HepG2 (cell line): ENCODE data around the gene BANK1. TPM values are rescaled to one million over a fixed set of nuclear protein-coding genes. Genes with fewer than 3 reads are reported as not detected.

ENCODE experiments used
- ATAC-seq: fragments of 200-7000 bp; cut with Tn5 transposase; 3 replicates; pipeline ENCODE4 v1.9.1; 2020; ENCODE audit warnings: mild to moderate bottlenecking, moderate library complexity
- BruUV-seq: library from RNA; stranded (reverse); fragments of 400-500 nt; replicated peaks from 2 replicates; lab custom pipeline; 2021; lab: Mats Ljungman, UMichigan
- CTCF ChIA-PET: fragments of 300-600 bp; formaldehyde crosslinking; extraction: SDS; loops from one replicate; lab custom pipeline; 2021; ENCODE audit warnings: low total read pairs, inconsistent platforms, low intra/inter-chr PET ratio; lab: Yijun Ruan, JAX
- POLR2A ChIA-PET: fragments of 350-600 bp; sonication (Branson Sonifier 250); formaldehyde crosslinking; loops from one replicate; lab custom pipeline; 2020; ENCODE audit warnings: antibody characterized with exemption, inconsistent platforms; lab: Yijun Ruan, JAX
- DNase-seq: peaks from one replicate; pipeline ENCODE4 v3.0.0-alpha.2; 2015; ENCODE audit warnings: low spot score
- FAIRE-seq: peaks from 3 replicates; lab custom pipeline; 2011; peaks lifted over from hg19 to GRCh38; lab: Jason Lieb, UNC
- H2AFZ ChIP-seq: one replicate; pipeline ENCODE4 v1.6.1; 2011; ENCODE audit warnings: low read length, inconsistent platforms
- H3K27ac ChIP-seq: fragments of 300-600 bp; 3 replicates; pipeline ENCODE4 v1.8.0; 2011; ENCODE audit warnings: mixed run types, mild to moderate bottlenecking, mixed read lengths, low read length, inconsistent platforms; ENCODE audit not compliant: insufficient read depth; ENCODE audit errors: extremely low read length
- H3K27me3 ChIP-seq, 2 experiments: fragments of 200-600 bp in 1 of 2; 2 replicates in 1 of 2; 3 replicates in 1 of 2; pipeline versions ENCODE4 v1.6.0 to v1.8.0; 2011; ENCODE audit warnings: low read length in 2 of 2, mild to moderate bottlenecking in 2 of 2, moderate library complexity in 2 of 2, inconsistent platforms in 1 of 2; ENCODE audit not compliant: insufficient read depth in 2 of 2, control insufficient read depth in 1 of 2
- H3K36me3 ChIP-seq, 2 experiments: fragments of 200-600 bp in 1 of 2; replicated peaks in 1 of 2; 2 replicates in 1 of 2; 3 replicates in 1 of 2; pipeline versions ENCODE4 v1.5.1 to v1.8.0; 2011; ENCODE audit warnings: low read length in 2 of 2, inconsistent platforms in 1 of 2; ENCODE audit not compliant: insufficient read depth in 2 of 2, control insufficient read depth in 1 of 2
- H3K4me1 ChIP-seq: 2 replicates; pipeline ENCODE4 v1.5.1; 2012; ENCODE audit warnings: low read length, inconsistent platforms; ENCODE audit not compliant: insufficient read depth
- H3K4me2 ChIP-seq: 2 replicates; pipeline ENCODE4 v1.6.0; 2011; ENCODE audit warnings: low read depth, low read length, inconsistent platforms
- H3K4me3 ChIP-seq, 3 experiments: fragments of 200-600 bp in 1 of 3; sonication (generic), shearing (Covaris generic) in 1 of 3; replicated peaks in 1 of 3; 2 replicates each; pipeline ENCODE4 v1.5.1; 2011 to 2016; ENCODE audit warnings: low read length in 3 of 3, inconsistent platforms in 2 of 3, low read depth in 2 of 3, mild to moderate bottlenecking in 2 of 3, control low read depth in 1 of 3, mixed read lengths in 1 of 3; ENCODE audit not compliant: insufficient read depth in 1 of 3
- H3K79me2 ChIP-seq: one replicate; pipeline ENCODE4 v1.6.1; 2011; ENCODE audit warnings: low read length, inconsistent platforms; ENCODE audit not compliant: insufficient read depth
- H3K9ac ChIP-seq: 2 replicates; pipeline ENCODE4 v1.6.0; 2011; ENCODE audit warnings: mild to moderate bottlenecking, low read depth, low read length, inconsistent platforms; ENCODE audit not compliant: insufficient read depth
- H3K9me3 ChIP-seq: 2 replicates; pipeline ENCODE4 v1.5.1; 2012; ENCODE audit warnings: mild to moderate bottlenecking, low read length
- H4K20me1 ChIP-seq: 2 replicates; pipeline ENCODE4 v1.6.0; 2011; ENCODE audit warnings: inconsistent platforms, mild to moderate bottlenecking, low read length, moderate library complexity; ENCODE audit not compliant: insufficient read depth
- BORCS8-MEF2B ChIP-seq: sonication (generic); formaldehyde crosslinking; IDR thresholded peaks from 2 replicates; pipeline ENCODE4 v1.8.0; 2022; ENCODE audit warnings: mild to moderate bottlenecking, missing genetic modification reagents
- CCDC6 ChIP-seq: sonication (generic); formaldehyde crosslinking; IDR thresholded peaks from 2 replicates; pipeline ENCODE4 v1.8.1; 2022; ENCODE audit warnings: mild to moderate bottlenecking, missing genetic modification reagents, moderate library complexity
- KAT2B ChIP-seq: fragments of 150-350 bp; IDR thresholded peaks from 2 replicates; pipeline ENCODE4 v1.6.1; 2014; ENCODE audit warnings: low read depth, low read length, borderline replicate concordance
- NR0B2 ChIP-seq: sonication (generic); formaldehyde crosslinking; IDR thresholded peaks from 2 replicates; pipeline ENCODE4 v1.4.0; 2020; ENCODE audit warnings: mild to moderate bottlenecking, missing genetic modification reagents
- NR2F1 ChIP-seq, 2 experiments: fragments of 450-650 bp in 1 of 2; formaldehyde crosslinking in 1 of 2; IDR thresholded peaks; 2 replicates each; pipeline versions ENCODE4 v1.5.0 to v1.6.1; 2016 to 2020; ENCODE audit warnings: mild to moderate bottlenecking in 1 of 2, missing compliant biosample characterization in 1 of 2, missing genetic modification reagents in 1 of 2, moderate library complexity in 1 of 2
- SIX4 ChIP-seq: sonication (generic); formaldehyde crosslinking; IDR thresholded peaks from 2 replicates; pipeline ENCODE4 v1.4.0; 2020; ENCODE audit warnings: missing genetic modification reagents
- TEF ChIP-seq: sonication (generic); formaldehyde crosslinking; IDR thresholded peaks from 2 replicates; pipeline ENCODE4 v1.5.0; 2020; ENCODE audit warnings: missing genetic modification reagents
- ZNF546 ChIP-seq: sonication (generic); formaldehyde crosslinking; conservative IDR thresholded peaks from 2 replicates; pipeline ENCODE4 v1.8.1; 2023; ENCODE audit warnings: mild to moderate bottlenecking, missing genetic modification reagents
- WGBS: methylation state at CpG from one replicate; pipeline ENCODE4 v1.1.6; 2017; ENCODE audit warnings: low lambda C conversion rate; 5-methylcytosine and 5-hydroxymethylcytosine counted together
- in situ Hi-C: cut with HindIII; loops from 2 replicates; pipeline ENCODE4 v1.10.0; 2017; ENCODE audit warnings: low pct_unique_long_range_greater_than_20kb; ENCODE audit not compliant: extremely low pct_ligation_motif_present
- intact Hi-C: fragments of 100-400 bp; cut with micrococcal nuclease; formaldehyde crosslinking; loops from one replicate; pipeline ENCODE4 v1.10.0; 2022; ENCODE audit not compliant: unreplicated experiment
- polyA plus RNA-seq, 8 experiments: library from polyadenylated mRNA; depleted of rRNA in 3 of 8; stranded (reverse) in 7 of 8; unstranded in 1 of 8; fragments of >200 nt; fragmentation: Illumina TruSeq in 4 of 8; extraction: Trizol in 4 of 8; gene quantifications; 2 replicates each; pipeline versions ENCODE4 v1.2.1 to v1.2.3, GENCODE V29; 2011 to 2016; ENCODE audit warnings: low read depth in 4 of 8, missing spikeins in 1 of 8, mixed read lengths in 1 of 8; ENCODE audit not compliant: insufficient read depth in 1 of 8
- total RNA-seq, 5 experiments: library from RNA; depleted of rRNA; stranded (reverse); fragments of >200 nt; fragmentation: Illumina TruSeq; extraction: Trizol; gene quantifications; 2 replicates each; pipeline ENCODE4 v1.2.3, GENCODE V29; 2016; ENCODE audit warnings: low read depth in 1 of 5
- TF ChIP-seq, protein P1 (sequence below): IDR thresholded peaks from 2 replicates; pipeline ENCODE4 v1.6.1; 2012; ENCODE audit warnings: low read length, improper control_type of control experiment
- TF ChIP-seq, protein P2 (sequence below): sonication (generic); formaldehyde crosslinking; IDR thresholded peaks from 2 replicates; pipeline ENCODE4 v1.4.0; 2020; ENCODE audit warnings: mild to moderate bottlenecking, missing genetic modification reagents, borderline replicate concordance
- TF ChIP-seq, protein P3 (sequence below): sonication (generic); formaldehyde crosslinking; IDR thresholded peaks from 2 replicates; pipeline ENCODE4 v1.4.0; 2020; ENCODE audit warnings: missing genetic modification reagents
- TF ChIP-seq, protein P4 (sequence below): sonication (generic); formaldehyde crosslinking; IDR thresholded peaks from 2 replicates; pipeline ENCODE4 v1.5.0; 2020; ENCODE audit warnings: missing genetic modification reagents

Gene BANK1
- total and polyA plus RNA-seq, 2 of the 13 experiments (the other 11 are each of a cell fraction or from before 2014, with no cell fraction given), result 0.15 TPM; not detected in 1

DNA sequence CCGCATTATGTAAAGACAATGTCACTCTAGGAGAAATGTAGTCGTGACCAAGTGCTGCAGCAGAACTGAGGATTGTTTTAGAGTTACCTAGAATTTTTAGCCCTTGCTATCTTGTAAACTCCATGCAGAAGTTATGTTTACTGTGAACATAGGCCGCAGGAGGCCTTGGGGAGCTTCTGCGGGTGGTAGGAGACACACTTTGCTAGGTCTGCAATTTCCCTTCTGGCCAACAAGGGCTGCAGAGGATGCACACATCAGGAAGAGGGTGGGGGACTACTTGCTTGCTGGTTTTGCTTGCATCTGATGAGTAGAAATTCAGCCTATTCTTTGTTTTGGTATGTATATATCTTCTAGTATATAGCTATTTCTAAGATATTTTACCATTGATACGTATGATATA lies 23.1 kb downstream of the BANK1 start:
- ATAC-seq (no peak), DNase-seq (no peak), FAIRE-seq (no peak)
- Histone ChIP-seq H4K20me1 (no peaks in the 10 kb centered on the region), H3K27me3 (no peaks in the 10 kb centered on the region), H3K9me3 (no peaks in the 10 kb centered on the region), H3K36me3 (no peaks in the 10 kb centered on the region), H3K4me1 (no peaks in the 10 kb centered on the region), H3K4me3 (no peak overlapping the region), H3K27ac (no peak overlapping the region), H3K4me2 (no peak overlapping the region), H2AFZ (no peak overlapping the region)
- CTCF ChIA-PET, result no interaction called here
- in situ Hi-C loops (no loop called here), intact Hi-C loops (no loop called here)
- POLR2A ChIA-PET, result no interaction called here
- WGBS, result 44% methylated on average over 3 of the region's 5 CpGs
- BruUV-seq, result no TSS peak
- TF ChIP-seq KAT2B (no peak), CCDC6 (no peak), SIX4 (CRISPR knock-in tag) (no peak), ZNF546 (CRISPR knock-in tag) (no peak), NR2F1 (CRISPR knock-in tag; IDR thresholded peaks at IDR 0.05) (no peak), TEF (CRISPR knock-in tag) (no peak), NR0B2 (CRISPR knock-in tag) (no peak), BORCS8-MEF2B (CRISPR knock-in tag) (no peak)
- TF ChIP-seq, protein P1, sequence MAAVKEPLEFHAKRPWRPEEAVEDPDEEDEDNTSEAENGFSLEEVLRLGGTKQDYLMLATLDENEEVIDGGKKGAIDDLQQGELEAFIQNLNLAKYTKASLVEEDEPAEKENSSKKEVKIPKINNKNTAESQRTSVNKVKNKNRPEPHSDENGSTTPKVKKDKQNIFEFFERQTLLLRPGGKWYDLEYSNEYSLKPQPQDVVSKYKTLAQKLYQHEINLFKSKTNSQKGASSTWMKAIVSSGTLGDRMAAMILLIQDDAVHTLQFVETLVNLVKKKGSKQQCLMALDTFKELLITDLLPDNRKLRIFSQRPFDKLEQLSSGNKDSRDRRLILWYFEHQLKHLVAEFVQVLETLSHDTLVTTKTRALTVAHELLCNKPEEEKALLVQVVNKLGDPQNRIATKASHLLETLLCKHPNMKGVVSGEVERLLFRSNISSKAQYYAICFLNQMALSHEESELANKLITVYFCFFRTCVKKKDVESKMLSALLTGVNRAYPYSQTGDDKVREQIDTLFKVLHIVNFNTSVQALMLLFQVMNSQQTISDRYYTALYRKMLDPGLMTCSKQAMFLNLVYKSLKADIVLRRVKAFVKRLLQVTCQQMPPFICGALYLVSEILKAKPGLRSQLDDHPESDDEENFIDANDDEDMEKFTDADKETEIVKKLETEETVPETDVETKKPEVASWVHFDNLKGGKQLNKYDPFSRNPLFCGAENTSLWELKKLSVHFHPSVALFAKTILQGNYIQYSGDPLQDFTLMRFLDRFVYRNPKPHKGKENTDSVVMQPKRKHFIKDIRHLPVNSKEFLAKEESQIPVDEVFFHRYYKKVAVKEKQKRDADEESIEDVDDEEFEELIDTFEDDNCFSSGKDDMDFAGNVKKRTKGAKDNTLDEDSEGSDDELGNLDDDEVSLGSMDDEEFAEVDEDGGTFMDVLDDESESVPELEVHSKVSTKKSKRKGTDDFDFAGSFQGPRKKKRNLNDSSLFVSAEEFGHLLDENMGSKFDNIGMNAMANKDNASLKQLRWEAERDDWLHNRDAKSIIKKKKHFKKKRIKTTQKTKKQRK, result no peak
- TF ChIP-seq, protein P2, sequence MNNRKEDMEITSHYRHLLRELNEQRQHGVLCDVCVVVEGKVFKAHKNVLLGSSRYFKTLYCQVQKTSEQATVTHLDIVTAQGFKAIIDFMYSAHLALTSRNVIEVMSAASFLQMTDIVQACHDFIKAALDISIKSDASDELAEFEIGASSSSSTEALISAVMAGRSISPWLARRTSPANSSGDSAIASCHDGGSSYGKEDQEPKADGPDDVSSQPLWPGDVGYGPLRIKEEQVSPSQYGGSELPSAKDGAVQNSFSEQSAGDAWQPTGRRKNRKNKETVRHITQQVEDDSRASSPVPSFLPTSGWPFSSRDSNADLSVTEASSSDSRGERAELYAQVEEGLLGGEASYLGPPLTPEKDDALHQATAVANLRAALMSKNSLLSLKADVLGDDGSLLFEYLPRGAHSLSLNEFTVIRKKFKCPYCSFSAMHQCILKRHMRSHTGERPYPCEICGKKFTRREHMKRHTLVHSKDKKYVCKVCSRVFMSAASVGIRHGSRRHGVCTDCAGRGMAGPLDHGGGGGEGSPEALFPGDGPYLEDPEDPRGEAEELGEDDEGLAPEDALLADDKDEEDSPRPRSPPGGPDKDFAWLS (CRISPR knock-in tag), result no peak
- TF ChIP-seq, protein P3, sequence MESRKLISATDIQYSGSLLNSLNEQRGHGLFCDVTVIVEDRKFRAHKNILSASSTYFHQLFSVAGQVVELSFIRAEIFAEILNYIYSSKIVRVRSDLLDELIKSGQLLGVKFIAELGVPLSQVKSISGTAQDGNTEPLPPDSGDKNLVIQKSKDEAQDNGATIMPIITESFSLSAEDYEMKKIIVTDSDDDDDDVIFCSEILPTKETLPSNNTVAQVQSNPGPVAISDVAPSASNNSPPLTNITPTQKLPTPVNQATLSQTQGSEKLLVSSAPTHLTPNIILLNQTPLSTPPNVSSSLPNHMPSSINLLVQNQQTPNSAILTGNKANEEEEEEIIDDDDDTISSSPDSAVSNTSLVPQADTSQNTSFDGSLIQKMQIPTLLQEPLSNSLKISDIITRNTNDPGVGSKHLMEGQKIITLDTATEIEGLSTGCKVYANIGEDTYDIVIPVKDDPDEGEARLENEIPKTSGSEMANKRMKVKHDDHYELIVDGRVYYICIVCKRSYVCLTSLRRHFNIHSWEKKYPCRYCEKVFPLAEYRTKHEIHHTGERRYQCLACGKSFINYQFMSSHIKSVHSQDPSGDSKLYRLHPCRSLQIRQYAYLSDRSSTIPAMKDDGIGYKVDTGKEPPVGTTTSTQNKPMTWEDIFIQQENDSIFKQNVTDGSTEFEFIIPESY (CRISPR knock-in tag), result no peak
- TF ChIP-seq, protein P4, sequence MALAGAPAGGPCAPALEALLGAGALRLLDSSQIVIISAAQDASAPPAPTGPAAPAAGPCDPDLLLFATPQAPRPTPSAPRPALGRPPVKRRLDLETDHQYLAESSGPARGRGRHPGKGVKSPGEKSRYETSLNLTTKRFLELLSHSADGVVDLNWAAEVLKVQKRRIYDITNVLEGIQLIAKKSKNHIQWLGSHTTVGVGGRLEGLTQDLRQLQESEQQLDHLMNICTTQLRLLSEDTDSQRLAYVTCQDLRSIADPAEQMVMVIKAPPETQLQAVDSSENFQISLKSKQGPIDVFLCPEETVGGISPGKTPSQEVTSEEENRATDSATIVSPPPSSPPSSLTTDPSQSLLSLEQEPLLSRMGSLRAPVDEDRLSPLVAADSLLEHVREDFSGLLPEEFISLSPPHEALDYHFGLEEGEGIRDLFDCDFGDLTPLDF (CRISPR knock-in tag), result no peak
- TF ChIP-seq, all 625 proteins: peak for 0
- Histone ChIP-seq H3K9ac (no peak overlapping the region), H3K79me2 (no peaks in the 10 kb centered on the region)
